GM21737 (cell line): ENCODE data around the gene ARRB1.
"Not testable (repeated sequence)": the region's sequence is repeated elsewhere in the genome, so short reads cannot be mapped to it uniquely, and the experiment has no call there.

Source experiments
- ATAC-seq: cut with Tn5 transposase; IDR thresholded peaks from one replicate; pipeline ENCODE4 v1.9.1; 2021; ENCODE audit warnings: mild to moderate bottlenecking, moderate library complexity; ENCODE audit not compliant: unreplicated experiment

Gene ARRB1

GRCh38 chr11:75371949-75372876, 20.8 kb upstream of the ARRB1 start:
- ATAC-seq = no peak

- ATAC-seq = no peak
These were observed 18.2 kb upstream of the ARRB1 start for GRCh38 chr11:75369560-75370255.

- not testable (repeated sequence) for ATAC-seq
These were observed 15.4 kb upstream of the ARRB1 start for GRCh38 chr11:75366826-75367225.

GRCh38 chr11:75365711-75366181, 14.3 kb upstream of the ARRB1 start:
- no peak for ATAC-seq

GRCh38 chr11:75362285-75362684, 10.8 kb upstream of the ARRB1 start:
- ATAC-seq = not testable (repeated sequence)

GRCh38 chr11:75356613-75357012, 5.2 kb upstream of the ARRB1 start:
- ATAC-seq = no peak

GRCh38 chr11:75355051-75355450, 3.6 kb upstream of the ARRB1 start:
- no peak for ATAC-seq

GRCh38 chr11:75352588-75353206, 1.2 kb upstream of the ARRB1 start:
- ATAC-seq = no peak

DNA sequence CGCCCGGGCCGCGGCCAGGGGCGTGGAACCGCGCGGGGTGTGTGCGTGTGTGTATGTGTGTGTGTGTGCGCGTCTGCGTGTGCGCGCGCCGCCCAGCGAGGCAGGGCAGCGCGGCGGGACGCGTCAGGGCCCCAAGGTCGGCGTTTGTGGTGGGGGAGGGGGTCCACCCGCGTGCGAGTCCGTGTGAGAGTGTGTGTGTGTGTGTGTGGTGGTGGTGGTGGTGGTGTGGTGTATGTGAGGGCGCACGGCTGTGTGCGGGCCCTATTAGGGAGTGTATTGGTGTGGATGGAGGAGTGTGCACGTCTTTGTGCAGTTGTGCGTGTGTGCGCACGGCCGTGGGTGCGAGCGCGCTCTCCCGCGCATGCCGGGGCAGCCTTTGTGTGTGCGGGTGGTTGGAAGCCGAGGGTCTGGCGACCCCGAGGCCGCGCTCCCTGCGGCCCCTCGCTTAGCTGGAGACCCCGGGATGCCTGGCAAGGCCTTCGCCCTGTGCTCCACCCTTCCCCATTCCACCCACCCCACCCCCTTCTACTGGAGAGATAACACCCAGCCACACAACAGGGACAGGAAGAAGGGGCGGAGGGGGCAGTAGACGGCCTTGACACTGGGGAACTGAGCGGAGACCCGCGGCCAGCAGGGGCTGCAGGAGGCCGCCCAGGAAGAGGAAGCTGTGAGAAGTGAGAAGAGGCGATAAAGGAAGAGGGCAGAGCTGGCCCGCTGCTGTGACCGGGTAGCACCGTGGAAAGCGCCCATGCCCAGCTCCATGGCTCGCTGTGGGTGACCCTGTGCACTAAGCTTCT, 528 bp upstream of the ARRB1 start:
- ATAC-seq = no peak

DNA sequence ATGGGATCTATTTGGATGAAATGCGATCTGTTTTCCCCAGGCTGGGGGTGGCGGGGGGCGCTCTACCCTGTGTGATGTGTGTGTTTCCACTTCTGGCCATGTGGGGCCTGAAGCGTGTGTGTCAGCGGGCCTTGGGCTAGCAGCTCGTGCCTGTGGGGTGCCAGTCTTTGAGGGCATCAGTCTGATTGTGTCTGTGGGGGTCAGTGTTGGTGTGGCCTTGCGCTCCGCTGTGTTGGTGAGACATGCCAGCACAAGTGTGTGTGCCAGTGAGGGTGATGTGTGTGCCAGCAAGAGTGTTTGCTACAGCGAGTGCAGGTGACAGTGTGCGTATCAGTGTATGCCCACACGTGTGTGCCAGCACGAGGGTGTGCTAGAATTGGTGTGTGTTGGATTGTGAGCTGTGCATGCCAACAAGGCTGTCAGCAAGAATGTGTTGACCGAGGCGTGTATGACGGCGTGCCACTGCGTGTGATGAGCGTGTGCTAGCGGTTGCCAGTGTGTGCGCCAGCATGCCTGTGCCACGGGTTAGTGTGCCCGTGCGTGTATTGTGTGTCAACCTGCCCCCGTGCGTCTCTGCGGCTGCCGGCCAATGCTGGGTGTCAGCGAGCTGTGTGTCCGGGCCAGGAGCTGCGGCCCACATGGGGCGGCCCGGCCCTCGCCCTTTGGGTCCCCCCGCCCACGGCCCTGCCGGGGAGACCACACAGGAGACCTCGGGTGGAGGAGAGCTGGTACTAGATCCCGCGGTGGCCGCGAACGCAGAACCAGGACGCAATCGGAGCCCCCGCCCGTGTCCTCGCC, 519 bp downstream of the ARRB1 start:
- no peak for ATAC-seq

- ATAC-seq = no peak
These were observed 1.2 kb downstream of the ARRB1 start for GRCh38 chr11:75350122-75350742.

- ATAC-seq = no peak
These were observed 1.8 kb downstream of the ARRB1 start for GRCh38 chr11:75349521-75350116.

DNA sequence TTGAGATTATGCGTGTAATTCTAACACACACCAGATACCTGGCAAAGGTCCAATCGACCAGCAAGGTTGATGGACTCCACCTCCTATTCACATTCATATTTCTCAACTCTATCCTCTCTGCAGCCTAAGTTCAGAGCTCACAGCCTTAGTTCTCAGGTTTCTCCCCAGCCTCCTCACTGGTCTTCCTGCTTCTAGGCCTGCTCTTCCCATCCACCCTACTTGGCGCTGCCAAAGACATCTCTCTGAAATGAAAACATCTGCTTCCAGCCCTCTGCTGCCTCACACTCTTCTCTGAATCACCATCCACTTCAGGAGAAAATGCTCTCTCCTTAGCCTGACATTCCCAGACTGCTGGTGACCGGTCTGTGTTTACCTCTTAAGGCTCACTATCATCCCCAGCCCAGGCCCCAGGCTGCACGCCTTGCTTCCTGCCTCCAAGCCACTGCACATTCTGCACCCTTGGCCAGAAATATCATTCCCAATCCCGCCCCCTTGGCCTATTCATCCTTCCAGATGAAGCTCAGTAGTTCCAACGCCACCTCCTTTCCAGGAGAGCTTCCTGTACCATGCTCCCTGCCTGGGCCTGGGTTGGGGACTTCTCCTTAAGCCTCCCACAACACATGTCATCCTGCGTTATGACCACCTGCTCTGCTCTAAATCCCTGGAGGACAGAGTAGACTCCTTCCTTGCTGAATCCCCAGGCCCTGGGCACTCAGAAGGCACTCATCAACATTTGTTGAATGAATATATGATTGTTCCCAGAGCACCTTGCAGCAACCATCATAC, 3.5 kb downstream of the ARRB1 start:
- no peak for ATAC-seq

- ATAC-seq = no peak
These were observed 4.4 kb downstream of the ARRB1 start for GRCh38 chr11:75346912-75347647.

- ATAC-seq = no peak
These were observed 5.2 kb downstream of the ARRB1 start for GRCh38 chr11:75346296-75346695.

DNA sequence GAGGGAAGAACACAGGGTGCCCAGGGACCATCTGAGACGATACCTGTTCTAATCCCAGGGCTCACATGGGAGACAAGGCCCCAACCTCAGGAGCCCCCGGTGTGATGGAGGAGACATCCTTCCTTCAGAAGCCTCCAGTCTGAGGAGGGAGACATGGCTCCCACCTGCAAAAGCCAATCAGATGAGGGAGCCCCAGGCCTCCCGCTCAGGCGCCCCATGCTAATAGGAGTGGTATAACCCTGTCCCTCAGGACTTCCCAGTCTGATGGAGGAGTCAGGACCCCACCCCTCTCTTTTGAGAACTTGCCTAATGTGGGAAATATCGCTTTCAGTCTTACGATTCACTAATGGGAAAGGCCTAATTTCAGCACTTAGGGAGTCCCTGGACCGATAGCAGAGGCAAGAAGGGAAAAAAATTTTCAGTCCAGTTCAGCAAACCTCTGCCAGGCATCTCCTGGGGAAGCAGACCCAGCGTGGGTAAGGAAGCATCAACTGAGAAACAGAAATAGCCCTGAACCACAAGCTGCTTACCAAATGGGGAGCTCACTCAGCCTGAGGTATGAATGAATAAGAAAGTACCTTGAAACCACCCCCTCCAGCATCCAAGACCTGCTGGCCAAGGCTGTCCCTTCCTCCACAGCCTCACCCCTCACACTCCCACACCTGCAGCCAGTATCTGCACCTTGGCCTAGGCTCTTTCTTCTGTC, 5.9 kb downstream of the ARRB1 start:
- no peak for ATAC-seq
